A172 (cell line): ENCODE measurements around the gene LTO1. TPM values are rescaled to one million over a fixed set of nuclear protein-coding genes. Genes with fewer than 3 reads are reported as not detected.
A peak's percentile ranks its signal among the peaks of the same experiment; 100 is the strongest.

Experiments used
- DNase-seq: peaks from one replicate; pipeline ENCODE4 v3.0.0-alpha.2; 2015; ENCODE audit warnings: low spot score
- total RNA-seq: library from RNA; depleted of rRNA; stranded (reverse); fragments of >200 nt; shearing (Covaris generic); gene quantifications from 2 replicates; pipeline ENCODE4 v1.2.3, GENCODE V29; 2014; rRNA removed

LTO1 gene, protein sequence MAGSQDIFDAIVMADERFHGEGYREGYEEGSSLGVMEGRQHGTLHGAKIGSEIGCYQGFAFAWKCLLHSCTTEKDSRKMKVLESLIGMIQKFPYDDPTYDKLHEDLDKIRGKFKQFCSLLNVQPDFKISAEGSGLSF
- total RNA-seq, result 16.0 and 25.6 TPM in 2 replicates

DNA sequence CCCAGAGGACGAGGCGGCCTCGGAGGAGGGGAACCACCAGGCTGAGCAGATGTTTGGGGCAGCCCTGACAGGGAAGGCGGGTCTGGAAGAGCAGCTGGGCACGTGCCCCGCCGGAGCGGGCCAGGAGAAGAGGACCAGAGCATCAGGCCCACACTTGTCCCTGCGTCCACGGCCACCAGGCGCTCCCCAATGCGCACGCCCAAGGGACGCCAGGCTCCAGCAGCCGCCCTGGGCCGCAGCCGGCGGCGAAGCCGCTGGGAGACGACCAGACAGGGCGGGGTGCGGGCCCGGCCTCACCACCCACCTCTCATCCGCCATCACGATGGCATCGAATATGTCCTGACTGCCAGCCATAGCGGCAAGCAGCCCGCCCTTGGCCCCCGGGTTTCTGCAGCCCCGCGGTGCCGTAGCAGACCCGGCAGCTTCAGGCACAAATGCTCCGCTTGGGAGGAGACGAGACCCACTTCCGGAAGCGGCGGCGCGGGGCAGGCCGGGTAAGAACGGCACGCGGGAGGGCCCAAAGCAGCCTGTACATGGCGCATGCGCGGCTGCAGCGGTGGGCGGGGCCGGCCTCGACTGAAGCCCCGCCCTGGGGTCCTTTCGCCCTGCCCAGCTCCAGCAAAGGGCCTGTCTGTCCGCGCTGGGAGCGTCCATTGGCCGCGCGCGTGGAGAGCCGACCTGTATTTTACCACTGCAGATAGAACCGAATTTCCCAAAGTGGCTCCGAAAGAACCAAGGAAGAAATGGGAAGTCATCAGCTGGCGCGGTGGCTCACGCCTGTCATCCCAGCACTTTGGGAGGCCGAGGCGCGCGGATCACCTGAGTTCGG, at the start of gene LTO1:
Gene LTO1 (minus strand): TSS at position 468 of the 829 bp plus-strand sequence. CDS start 114 bp downstream, at position 354.
- peak; percentile 96 for DNase-seq

DNA sequence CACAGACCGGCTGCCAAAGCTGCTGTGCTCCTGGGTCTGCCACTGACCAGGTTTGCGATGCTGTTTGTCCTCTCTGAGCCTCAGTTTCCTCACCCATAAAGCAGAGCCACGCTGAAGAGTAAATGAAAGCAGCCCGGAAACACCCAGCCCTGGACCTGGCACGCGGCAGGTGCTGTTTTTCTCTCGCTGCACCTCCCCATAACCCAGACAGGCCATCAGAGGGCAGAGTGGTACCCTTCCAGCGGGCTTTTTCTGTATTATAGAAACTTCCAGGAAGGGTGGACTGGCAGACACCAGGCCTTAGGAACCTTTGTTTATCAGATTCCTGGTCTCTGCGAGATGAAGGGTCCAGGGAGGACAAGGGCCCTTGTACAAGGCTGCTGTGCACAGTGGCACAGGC, 46.6 kb upstream of the LTO1 start:
- DNase-seq, result no peak

DNA sequence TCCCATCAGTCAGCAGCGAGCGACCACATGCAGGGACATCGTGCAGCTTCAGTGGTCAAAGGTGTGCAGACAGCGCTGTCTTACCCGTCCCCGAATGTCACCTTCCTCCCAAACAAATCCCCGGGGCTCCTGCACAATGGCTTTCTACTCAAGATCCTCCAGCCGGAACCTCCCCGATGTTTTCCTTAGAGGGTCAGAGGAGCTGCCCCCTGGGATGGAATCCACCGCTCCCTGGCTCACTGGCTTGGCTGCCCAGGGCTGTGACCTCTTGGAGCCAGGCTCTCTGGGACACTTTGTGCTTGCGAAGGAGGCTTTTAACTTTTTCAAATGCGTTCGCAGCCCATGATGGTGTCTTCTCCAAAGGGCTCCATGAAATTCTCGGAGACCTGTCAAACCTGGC, 46.0 kb upstream of the LTO1 start:
- DNase-seq, result no peak

DNA sequence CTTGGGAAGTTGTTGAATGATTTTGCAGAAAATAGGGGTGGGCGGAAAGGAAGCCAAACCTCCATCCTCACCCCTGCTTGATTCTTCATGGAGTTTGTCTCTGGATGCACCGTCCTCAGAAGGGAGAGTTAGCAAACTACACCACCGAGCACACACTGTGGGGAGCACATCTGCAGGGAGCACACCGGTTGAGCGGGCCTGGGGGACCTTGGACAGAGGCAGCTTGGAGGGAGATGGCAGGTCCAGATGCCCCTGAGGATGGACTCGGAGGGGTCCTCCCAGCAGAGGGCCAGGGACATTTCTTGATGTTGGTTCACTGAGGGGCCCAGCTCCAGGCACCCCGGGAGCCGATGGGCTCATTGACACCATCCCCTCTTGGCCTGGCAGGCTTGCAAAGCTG, 43.8 kb upstream of the LTO1 start:
- DNase-seq, result no peak

DNA sequence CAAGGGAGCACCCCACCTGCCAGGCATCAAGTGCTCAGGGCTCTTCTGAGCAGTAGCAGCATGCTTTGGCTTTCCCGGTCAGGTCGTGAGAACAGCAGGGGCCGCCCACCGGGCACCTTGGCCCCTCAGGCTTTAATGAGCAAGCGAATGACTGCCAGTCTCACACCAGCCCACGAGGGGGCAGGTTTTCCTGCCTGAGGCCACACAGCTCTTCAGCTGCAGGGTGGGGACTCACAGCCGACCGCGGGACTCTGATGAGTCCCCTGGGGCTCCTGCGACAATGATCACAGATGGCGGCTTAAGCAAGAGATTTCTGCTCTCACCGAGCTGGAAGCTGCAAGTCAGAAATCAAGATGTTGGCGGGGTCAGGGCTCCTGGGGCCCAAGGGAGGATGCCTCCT, 43.0 kb upstream of the LTO1 start:
- DNase-seq, result peak; percentile 31

DNA sequence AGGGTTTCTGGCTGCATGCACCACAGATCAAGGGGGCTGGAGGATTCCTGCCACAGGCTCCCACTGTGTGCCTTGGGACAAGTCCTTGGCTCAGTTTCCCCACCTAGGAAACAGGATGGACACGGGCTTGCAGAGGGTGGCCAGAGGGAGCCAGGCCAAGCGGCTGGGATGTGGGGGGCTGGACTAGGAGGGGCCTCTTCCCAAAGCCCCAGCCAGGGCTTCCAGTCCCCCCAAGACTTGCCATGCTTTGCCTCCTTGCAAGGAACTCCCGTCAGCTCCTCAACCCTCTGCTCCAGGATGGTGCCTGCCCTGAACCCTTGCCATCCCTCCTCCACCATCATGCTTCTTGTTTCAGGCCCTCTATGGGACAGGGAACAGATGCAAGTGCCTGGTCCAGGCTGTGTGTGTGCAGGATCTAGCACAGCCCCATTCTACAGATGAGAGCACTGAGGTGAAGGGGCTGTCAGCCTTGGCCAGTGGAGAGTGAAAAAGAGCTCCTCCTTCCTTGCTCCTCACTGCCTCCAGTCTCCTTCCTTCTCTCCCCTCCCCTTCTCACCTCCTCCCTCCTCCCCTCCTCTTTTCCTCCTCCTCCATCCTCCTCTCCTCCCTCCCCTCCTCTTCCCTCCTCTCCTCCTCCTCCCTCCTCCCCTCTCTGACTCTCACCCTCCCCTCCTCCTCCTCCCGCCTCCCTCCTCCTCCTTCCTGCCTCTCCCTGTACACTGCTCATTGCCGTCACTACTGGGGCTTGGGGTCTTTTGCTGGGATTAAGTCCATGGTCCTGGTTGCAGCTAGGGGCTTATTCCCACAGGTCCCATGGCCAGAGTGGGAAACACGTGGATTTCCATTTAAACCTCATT, 42.0 kb upstream of the LTO1 start:
- DNase-seq, result no peak

DNA sequence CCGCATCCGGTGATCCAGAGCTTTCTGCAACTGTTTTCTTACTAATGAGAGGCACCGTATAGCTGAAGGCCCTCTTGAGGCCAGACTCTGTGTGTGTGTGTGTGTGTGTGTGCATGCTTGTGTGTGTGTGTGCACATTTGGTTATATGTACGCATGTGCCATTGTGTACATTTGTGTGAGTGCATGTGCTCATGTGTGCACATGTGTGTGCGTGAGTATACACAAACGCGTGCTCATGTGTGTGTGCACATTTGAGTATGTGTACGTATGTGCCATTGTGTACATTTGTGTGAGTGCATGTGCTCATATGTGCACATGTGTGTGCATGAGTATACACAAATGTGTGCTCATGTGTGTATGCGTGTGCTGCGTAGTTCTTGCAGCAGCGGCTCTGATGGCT, 40.9 kb upstream of the LTO1 start:
- DNase-seq, result no peak

DNA sequence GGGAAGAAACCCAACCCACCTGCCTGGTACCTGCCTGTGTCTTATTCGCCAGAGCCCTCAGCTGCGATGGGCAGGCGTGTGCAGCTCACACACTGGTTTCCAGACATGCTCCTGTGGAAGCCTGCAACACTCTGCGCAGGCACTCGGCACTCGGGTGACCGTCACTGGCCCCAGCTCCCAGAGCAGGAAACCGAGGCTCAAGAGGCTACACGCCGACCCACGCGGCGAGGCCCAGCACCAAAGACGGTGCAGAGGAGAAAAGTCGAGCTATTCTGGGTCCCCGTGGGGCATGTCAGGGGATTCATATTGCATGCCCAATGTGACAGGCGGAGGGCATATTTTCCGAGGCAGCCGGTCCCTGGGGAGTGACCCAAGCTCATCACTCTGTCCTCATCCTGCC, 40.3 kb upstream of the LTO1 start:
- DNase-seq, result no peak

DNA sequence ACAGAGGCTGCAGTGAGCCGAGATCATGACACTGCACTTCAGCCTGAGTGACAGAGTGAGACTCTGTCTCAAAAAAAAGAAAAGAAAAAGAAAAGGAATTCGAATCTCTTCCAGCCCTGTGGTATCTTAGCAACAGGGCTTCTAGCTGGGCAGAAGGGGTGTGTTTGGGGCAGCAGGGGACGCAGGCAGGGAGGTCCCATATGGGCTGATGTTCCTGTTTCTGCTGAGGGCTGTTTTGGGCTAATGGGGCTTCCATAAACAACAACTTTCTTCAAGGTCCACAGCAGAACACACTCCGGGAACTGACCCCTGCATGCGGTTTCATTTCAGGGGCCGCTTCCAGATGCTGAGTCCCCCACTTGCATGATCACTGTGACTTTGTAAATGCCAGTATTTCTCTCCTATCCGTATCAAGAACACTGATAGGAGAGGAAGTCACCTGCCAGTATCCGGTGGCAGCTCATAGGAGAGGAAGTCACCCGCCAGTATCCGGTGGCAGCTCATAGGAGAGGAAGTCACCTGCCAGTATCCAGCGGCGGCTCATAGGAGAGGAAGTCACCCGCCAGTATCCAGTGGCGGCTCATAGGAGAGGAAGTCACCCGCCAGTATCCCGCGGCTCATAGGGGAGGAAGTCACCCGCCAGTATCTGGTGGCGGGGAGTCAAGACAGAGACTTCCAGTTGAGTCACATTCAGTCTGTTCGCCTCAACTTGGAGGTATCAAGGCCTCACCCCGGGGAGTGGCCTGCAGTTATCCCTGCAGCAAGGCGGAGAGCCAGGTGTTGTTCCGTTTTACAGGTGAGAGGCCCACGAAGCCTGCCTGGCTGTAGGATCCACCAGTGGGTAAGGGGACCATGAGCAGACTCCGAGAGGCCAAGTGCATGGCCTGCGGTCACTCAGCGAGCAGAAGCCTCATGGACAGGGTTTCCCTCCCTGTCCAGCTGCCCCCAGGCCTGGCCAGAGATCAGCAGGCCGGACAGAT, 37.0 kb upstream of the LTO1 start:
- DNase-seq, result no peak

DNA sequence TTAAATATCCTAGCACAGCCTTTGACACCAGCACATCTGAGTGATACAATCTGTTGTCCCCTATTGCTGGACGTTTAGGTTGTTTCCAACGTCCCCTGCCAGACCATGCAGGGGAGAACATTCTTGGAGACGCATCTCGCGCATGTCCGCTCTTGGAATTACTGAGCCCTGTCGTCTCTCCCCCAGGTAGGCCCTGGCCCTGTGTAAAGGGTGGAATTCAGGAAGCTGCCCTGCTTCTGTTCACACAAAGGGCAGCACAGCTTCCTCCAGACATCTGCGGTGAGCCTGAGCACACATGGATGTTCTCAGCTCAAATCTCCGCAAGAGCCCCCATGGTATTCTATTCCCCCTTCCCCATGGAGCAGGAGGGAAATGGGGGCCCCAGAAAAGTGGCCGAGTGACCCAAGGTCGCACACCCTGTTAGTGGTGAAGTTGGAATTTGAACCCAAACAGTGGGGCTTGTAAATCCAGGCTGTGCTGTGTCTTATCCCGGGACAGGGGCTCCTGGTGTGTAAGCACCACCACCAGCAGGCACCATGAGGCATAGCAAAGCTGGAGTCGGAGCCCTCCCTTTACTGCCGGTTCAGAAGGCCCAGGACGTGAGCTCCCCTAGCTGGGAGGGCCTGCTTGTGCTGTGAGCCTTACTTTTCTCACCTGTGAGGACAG, 33.7 kb upstream of the LTO1 start:
- DNase-seq, result no peak

DNA sequence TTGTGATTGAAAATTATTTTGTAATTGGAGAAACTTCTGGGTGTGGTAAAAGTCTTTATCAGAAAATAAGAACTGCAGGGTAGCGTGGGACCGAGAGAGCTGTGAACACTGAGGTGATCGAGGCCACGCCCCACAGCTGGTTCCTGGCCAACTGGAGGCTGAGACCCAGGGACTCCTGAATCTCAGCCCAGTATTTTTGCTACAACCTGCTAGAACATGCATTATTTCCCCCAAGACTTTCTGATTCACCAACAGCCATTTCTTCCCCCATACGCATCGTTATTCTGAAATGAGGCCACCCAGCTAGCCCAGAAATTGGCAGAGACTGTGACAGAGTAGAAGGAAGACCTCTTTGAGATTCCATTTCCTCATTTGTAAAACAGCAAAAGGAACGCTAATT, 32.0 kb upstream of the LTO1 start:
- DNase-seq, result no peak

DNA sequence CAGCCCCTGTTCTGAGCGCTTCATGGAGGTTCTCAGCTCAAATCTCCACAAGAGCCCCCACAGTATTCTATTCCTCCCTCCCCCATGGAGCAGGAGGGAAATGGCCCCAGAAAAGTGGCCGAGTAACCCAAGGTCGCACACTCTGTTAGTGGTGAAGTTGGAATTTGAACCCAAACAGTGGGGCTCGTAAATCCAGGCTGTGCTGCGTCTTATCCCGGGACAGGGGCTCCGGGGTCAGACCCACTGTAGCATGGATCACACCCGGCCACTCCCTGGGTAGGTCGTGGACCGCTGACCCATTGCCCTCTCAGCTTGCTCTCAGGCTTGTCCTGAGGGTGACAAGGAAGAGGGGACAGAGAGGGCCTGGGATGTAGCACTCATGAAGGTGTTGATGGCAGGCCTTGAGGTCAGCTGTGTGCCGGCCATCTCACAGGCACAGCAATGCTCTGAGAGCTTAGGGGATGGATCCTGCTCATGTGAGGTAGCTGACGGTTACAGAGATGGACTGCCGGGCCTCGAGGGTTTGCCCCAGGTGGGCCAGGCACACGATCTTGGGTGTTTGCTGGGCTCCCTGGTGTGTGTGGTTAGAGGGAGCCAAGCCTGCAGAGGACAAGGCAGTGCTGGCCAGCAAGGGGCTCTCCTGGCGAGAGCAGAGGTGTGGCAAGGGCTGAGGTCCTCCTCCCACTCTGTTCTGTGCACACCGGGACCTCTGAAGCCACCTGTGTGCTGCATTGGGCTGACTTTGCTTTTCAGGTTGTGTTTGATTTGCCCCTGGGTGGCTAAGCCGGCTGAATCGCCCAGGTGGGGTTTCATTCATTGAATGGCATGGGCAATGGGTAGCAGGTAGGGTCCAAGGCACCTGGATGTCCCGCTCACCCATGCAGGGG, 31.0 kb upstream of the LTO1 start:
- DNase-seq, result no peak

DNA sequence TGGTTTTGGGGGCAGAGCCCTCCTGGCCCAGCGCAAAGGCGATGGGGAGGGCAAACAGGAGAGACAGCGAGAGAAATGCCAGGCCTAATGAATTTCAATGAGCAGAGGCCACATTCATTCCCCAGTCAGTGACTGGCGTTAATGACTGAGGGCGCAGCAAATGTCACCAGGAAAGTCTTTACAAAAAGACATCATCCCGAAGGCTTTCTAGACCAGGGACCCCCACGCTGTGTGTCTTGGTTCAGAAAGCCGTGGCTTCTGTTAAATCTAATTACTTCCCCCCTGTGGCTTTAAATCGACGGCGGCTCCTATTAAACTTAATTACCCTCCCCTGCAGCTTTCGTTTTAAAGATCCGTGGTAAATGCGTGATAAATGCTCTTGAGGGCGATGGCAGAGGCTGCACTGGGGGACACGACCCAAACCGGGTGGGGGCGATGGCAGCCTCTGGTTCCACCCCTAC, 30.2 kb upstream of the LTO1 start:
- DNase-seq, result no peak

DNA sequence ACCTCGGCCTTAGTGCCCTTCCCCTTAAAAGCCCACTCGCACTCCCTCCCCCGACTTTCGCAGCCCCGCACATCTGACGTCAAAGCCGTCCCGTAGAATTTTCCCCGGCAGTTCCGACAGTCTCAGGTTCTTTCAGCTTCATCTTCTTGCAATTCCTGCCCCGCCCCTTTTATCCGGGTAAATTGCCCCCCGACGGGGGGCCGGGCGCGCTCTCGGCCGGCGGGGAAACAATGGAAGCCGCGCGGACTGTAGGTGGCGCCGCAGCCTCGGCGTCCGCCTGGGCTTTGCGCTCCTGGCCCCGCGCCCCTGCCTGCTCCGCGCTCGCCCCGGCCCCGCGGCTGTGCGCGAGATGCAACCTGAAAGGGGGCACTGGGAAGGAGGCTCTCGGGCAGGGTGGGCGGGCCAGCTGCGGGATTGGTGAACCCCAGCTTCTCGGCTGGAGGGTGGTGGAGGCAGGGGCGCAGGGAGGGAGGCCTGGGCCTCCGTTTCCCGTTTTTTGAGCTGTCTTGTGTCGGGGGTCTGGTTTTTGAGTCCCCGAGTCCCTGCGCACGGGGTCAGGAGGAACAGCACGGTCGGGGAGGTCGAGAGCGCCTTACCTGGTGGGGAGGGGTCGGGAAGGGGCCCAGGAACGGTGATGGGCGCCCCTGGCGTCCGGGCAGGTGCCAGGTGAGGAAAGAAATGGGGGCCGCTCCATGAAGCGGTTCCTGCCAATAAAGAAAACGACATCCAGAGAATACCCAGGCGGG, 29.5 kb upstream of the LTO1 start:
- no peak for DNase-seq

DNA sequence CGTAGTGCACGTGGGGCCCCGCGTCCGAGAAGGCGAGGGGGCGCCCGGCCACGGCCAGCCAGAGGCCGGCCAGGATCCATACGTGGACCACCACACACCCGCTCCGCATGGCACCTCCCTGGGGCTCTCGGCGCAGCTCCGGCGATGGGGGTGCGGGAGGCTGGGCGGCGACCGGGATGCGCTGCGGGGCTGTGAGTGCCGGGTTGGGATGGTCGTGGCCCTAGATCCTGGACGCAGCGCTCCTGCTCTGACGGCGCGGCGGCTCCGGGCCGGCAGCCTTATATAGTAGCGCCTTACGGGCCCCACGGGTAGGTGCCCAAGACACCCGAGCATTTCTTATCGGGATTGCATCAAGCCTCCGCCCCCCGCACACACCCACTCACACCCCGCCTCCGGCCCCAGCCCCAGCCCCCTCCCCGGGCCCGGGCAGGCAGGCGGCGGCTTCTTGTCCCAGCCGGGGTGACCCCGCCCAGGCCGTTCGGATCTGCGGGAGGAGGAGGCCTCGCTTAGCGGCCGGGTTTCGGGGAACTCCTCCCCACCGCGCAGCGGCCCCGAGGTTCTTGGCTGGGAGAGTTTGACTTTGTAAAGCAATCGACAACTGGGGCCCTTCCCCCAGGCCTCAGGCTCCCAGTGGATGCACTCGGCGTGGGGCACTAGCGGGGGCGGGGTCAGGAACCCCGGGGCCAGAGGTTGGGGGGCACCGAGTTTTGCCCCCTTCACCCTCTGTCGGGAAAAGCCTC, 28.8 kb upstream of the LTO1 start, which contains the start of gene FGF19:
Gene FGF19 (minus strand): TSS at position 255 of the 740 bp plus-strand sequence. CDS start 146 bp downstream, at position 109.
- DNase-seq, result no peak

DNA sequence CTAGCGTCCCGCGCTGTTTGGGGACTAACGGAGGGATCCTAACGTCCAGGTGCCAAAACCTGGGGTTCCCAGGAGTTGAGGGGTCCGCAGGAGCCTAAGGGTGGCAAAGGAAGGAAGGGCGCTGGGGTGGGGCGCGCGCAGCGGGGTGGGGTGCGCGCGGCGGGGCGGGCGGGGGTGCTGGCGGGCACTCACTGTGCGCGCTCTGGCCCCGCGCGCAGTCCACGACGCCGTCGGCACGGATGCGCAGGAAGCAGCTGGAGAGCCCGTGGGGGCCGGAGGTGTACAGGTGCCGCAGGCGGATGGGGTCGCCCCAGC, 28.3 kb upstream of the LTO1 start:
- no peak for DNase-seq

DNA sequence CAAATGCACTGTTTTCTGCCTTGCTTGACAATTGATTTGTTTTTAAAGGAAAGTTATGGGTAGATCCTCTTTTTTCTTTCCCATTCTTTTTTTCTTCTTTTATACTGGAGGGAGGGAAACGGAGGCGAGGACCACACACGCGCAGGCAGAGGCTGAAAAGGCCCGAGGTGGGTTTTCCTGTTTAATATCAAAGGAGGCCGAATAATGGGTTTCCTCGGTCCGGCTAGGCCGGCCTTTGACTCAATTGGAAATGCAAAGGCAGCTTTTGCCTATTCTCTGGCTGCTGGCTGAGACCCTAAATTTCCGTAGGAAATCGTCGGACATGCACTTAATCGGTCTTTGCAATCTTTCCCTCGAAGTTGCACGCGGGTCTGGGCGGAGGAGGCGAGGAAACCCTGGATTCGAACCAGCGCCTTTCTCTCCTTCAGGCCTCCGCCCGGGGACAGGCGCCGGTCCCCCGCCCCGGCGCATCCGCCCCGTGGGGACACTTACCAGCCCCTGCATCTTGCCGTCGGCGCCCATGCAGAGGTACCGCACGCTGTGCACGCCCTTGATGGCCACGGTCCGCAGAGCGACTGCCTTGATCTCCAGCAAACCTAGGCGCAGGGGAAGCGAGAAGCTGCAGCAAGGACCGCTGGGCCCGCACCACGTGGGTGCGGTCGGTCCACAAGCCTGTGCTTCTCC, 27.8 kb upstream of the LTO1 start:
- DNase-seq, result no peak

DNA sequence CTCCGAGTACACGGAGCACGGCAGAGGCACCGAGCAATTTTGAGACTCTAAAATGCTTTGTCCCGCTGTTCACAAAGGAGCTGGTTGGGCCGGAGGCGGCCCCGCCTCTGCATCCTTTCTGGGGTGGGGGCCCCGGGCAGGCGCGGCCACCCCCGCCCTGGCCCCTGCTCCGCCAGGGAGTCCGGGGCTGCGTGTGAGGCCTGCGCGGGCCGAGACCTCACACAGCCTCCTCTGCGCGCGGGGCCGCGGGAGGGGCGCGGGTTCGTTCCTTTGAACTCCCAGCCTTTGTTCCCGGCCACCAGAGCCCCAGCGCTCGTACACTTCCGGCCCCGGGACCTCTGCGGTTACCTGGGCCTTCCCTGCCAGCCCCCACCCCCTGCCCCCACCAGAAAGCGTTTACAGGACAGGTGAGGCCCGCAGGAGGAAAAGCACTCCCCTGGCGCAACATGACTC, 27.1 kb upstream of the LTO1 start:
- no peak for DNase-seq
